Measurements from ENCODE around the gene NOP9.

NOP9 gene

DNA sequence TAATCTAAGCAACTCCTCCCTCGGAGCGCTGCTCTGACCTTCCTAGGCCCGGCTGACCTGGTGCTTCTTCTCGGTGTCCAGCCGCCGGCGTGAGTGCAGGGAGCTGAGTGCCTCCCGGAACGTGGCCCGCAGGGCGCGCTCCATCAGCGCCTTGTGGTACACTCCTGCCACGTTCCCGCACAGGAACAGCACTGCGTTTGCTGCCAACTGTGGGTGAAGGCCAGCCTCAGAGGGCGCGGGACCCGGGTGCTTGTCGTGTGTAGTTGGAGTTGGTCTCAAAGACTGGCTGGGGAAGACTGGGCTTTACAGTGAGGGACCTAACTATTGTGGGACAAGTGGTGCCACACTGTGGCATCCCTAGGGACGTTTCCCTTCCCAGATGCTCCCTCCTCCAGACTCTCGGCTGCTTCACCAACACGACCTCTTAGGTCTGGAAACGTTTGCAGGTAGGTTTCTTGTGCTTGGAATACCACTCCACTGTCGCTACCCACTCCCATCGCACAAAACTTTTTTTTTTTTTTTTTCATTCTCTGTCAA lies 32.1 kb downstream of the NOP9 start:
- no peak overlapping the region for H3K27ac ChIP-seq (ENCODE audit: low read depth, low read length)
- H3K4me1 ChIP-seq (ENCODE audit: control insufficient read depth, insufficient read depth, low read length): no peaks in the 10 kb centered on the region
- H3K9ac ChIP-seq (ENCODE audit: low read length): no peak overlapping the region
- peaks cover 13% of the 10 kb centered on the region for H3K27me3 ChIP-seq (ENCODE audit: control insufficient read depth, insufficient read depth, low read length)
- no peak overlapping the region for H3K4me3 ChIP-seq (ENCODE audit: low read length)
- H3K36me3 ChIP-seq (ENCODE audit: control insufficient read depth, insufficient read depth, low read length): no peaks in the 10 kb centered on the region

DNA sequence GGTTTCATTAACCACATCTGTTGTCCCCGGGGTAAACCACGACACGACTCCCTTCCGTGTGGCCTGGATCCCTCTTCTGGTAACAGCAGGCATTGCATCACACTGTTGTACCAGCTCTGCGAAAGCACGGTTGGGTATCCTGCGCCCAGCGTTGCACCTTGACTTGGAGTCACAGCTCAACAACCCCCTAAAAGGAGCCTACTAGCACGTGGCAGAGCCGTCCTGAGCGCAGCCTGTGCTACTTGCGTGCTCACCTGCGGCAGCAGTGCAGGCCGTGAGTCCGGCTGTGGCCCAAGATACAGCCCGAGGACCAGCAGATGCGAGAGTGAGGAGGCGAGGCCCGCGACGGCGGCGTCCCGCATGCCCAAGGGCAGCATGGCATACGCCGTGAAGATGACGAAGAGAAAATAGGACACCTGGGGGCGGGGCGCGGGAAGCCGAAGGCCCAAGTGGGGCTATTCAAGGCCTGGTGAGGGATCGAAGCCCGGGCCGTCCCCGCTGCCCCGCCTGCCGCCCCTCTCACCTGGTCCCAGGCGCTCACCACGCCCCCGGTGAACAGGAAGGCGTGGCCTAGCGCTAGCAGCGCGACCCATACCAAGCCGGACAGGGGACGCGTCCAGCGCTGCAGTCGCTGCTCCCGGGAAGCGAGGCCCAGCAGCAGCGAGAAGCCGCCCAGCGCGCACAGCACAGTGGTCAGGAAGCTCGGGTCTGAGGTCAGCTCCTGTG lies 32.8 kb downstream of the NOP9 start:
- H3K9ac ChIP-seq (ENCODE audit: low read length): no peak overlapping the region
- H3K36me3 ChIP-seq (ENCODE audit: control insufficient read depth, insufficient read depth, low read length): no peaks in the 10 kb centered on the region
- no peak overlapping the region for H3K27ac ChIP-seq (ENCODE audit: low read depth, low read length)
- no peaks in the 10 kb centered on the region for H3K4me1 ChIP-seq (ENCODE audit: control insufficient read depth, insufficient read depth, low read length)
- peaks cover 13% of the 10 kb centered on the region for H3K27me3 ChIP-seq (ENCODE audit: control insufficient read depth, insufficient read depth, low read length)
- H3K4me3 ChIP-seq (ENCODE audit: low read length): peak overlapping the region; percentile 43

DNA sequence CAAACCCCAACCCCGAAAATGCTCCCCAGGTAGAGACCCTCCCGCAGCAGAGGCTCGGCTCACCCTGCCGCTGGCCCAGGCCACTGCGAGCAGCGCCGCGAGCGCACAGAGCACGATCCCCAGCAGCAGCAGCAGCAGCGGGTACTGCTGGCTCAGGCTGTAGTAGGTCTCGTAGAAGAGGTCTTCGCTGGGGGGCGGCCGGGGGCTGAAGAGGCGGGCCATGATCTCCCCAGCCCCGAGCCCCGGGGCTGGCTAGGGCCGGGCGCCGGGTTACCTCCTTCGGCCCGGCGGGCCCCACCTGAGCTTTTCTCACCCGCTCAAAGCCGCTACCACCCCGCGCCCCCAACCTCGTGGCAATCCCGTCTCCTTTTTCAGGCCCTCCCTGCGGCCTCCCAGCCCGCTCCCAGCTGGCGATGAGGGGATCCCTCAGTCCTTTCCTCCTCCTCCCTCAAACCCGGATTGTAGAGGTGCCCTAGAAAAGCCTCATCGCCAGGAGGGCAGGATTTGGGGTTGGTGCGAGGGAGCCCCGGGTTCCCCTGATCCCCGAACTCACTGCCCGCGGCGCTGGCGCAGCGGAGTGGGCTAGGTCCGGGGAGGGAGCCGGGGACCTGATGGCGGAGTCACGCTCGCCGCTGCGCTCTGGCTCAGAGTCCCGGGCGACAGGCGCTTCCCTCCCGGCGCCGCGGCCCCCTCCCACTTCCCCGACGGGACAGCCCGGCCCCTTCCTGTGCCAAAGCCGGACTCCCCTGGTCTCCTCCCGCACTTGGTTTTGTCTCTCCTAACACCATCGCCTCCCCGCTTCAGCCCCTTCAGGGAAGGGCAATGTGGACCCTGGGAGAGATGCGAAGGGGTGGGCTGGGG lies 35.0 kb downstream of the NOP9 start, which contains the start of gene ADCY4:
Gene ADCY4 (minus strand): TSS at position 641 of the 861 bp plus-strand sequence. CDS start 419 bp downstream, at position 222.
- Histone ChIP-seq H3K4me3 (ENCODE audit: low read length) (peak within 1 kb of the TSS; percentile 50), H3K9ac (ENCODE audit: low read length) (no peak within 1 kb of the TSS)

DNA sequence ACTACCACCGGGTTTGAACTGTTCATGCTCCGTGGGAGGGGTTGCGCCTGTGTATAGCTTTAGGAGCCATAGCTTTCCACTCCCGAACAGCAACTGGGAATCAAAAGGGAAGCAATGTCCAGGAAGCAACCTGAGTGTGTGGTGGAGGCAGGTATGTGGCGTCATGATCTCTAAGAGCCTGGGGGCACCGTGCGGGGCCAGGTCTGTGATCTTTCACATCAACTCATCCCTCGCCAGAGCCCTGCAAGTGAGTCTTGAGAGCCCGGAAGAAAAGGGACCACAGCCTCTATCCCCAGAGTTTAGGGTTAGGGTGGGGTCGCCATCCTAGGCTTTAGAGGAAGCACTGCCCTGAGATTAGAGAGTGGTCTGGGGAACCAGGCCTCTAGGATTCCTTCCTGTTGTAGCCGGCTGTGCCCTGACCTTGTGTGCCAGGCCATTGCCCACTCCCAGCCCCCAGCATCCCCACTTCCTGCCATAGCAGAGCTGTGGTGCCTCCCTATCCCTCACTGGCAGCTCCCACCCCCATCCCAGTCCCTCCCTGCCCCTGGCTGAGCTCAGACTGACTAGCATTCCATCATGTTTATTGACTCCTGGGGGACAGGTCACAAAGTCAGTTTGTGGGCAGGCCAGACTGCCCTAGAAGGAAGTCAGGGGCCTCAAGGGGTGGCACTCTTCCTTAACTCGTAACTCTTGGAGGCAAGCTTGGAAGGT lies 36.0 kb downstream of the NOP9 start:
- no peak overlapping the region for H3K27ac ChIP-seq (ENCODE audit: low read depth, low read length)
- H3K9ac ChIP-seq (ENCODE audit: low read length): no peak overlapping the region
- no peaks in the 10 kb centered on the region for H3K4me1 ChIP-seq (ENCODE audit: control insufficient read depth, insufficient read depth, low read length)
- H3K36me3 ChIP-seq (ENCODE audit: control insufficient read depth, insufficient read depth, low read length): peaks cover 2% of the 10 kb centered on the region
- no peak overlapping the region for H3K4me3 ChIP-seq (ENCODE audit: low read length)
- peaks cover 10% of the 10 kb centered on the region for H3K27me3 ChIP-seq (ENCODE audit: control insufficient read depth, insufficient read depth, low read length)

More for the DNA sequence above, 35.0 kb downstream of the NOP9 start, which contains the start of gene ADCY4:
- H3K36me3 ChIP-seq (ENCODE audit: control insufficient read depth, insufficient read depth, low read length): peaks cover 2% of the 10 kb centered on the region
- H3K27me3 ChIP-seq (ENCODE audit: control insufficient read depth, insufficient read depth, low read length): peaks cover 13% of the 10 kb centered on the region
- no peak within 1 kb of the TSS for H3K27ac ChIP-seq (ENCODE audit: low read depth, low read length)
- H3K4me1 ChIP-seq (ENCODE audit: control insufficient read depth, insufficient read depth, low read length): no peaks in the 10 kb centered on the region

DNA sequence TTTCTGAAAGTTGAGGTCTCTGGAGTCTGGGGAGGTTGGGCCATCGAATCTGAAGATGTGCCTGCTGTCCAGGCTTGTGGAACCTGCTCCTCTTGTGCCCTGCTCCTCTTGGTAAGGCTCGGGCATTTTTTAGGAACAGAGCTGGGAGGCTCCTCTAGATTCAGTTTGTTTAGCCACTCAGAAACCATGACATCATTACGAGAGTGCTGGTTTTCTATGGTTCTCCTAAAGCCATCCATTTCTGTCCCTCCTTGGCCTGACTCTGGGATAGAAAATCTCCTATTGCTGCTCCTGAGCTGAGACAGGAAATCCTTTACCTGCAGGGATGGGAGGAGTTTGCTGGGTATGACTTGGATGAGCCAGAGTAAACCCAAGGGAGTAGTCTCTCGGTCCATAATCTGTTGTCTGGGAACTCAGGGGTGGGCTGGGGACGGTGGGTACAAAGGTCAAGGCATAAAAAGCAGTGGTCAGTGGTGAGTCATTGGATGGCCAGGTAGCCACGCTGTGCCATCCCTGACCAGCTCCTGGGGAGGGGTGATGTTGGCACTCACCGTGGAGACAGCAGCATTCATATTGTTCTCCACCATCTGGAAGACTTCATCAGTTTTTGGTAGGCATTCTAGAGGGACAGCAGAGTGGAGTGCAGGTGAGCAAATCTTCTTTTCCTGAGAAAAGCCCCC lies 37.6 kb downstream of the NOP9 start:
- no peak overlapping the region for H3K9ac ChIP-seq (ENCODE audit: low read length)
- H3K27ac ChIP-seq (ENCODE audit: low read depth, low read length): no peak overlapping the region
- no peaks in the 10 kb centered on the region for H3K4me1 ChIP-seq (ENCODE audit: control insufficient read depth, insufficient read depth, low read length)

DNA sequence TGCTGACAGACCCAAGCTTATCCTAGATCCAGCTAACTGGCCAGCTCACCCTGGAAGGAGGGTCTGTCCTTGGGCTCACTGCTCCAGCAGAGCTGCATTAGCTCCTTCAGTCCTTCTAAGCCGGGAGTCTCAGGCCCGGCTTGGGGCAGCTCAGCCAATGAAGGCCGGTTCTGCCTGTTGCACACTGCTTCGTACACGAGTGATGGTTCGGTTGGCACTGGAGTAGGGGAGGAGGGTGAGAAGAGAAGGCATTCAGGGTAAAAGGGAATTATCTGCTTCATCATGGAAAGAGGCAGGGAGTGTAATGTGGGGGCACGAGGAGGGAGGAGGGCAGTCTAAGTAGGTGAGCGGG lies 38.1 kb downstream of the NOP9 start:
- Histone ChIP-seq H3K9ac (ENCODE audit: low read length) (no peak overlapping the region), H3K4me3 (ENCODE audit: low read length) (peak overlapping the region; percentile 19), H3K27me3 (ENCODE audit: control insufficient read depth, insufficient read depth, low read length) (peaks cover 10% of the 10 kb centered on the region), H3K4me1 (ENCODE audit: control insufficient read depth, insufficient read depth, low read length) (no peaks in the 10 kb centered on the region), H3K36me3 (ENCODE audit: control insufficient read depth, insufficient read depth, low read length) (peaks cover 2% of the 10 kb centered on the region), H3K27ac (ENCODE audit: low read depth, low read length) (no peak overlapping the region)

More for the DNA sequence above, 37.6 kb downstream of the NOP9 start:
- Histone ChIP-seq H3K4me3 (ENCODE audit: low read length) (no peak overlapping the region), H3K36me3 (ENCODE audit: control insufficient read depth, insufficient read depth, low read length) (peaks cover 2% of the 10 kb centered on the region), H3K27me3 (ENCODE audit: control insufficient read depth, insufficient read depth, low read length) (peaks cover 10% of the 10 kb centered on the region)

DNA sequence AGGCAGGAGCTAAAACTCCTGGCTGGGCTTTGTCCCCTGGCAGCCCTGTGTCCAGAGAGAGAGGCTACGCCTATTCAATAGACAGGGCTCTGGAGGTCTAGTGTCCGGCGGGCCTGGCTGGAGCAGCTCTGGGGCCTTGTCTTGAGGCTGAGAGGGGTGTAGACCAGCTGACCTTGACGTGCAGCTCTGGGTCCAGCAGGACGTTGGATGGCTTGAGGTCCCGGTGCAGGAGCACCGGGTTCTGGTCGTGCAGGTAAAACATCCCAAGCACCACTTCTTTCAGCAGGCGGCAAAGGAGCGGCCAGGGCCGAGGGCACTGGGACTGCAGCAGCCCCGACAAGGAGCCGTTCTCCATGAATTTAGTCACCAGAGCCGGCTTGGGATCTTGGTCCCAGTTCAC lies 39.2 kb downstream of the NOP9 start:
- Histone ChIP-seq H3K36me3 (ENCODE audit: control insufficient read depth, insufficient read depth, low read length) (peaks cover 2% of the 10 kb centered on the region), H3K4me3 (ENCODE audit: low read length) (peak overlapping the region; percentile 78), H3K27me3 (ENCODE audit: control insufficient read depth, insufficient read depth, low read length) (peaks cover 10% of the 10 kb centered on the region), H3K27ac (ENCODE audit: low read depth, low read length) (no peak overlapping the region), H3K4me1 (ENCODE audit: control insufficient read depth, insufficient read depth, low read length) (no peaks in the 10 kb centered on the region), H3K9ac (ENCODE audit: low read length) (no peak overlapping the region)

DNA sequence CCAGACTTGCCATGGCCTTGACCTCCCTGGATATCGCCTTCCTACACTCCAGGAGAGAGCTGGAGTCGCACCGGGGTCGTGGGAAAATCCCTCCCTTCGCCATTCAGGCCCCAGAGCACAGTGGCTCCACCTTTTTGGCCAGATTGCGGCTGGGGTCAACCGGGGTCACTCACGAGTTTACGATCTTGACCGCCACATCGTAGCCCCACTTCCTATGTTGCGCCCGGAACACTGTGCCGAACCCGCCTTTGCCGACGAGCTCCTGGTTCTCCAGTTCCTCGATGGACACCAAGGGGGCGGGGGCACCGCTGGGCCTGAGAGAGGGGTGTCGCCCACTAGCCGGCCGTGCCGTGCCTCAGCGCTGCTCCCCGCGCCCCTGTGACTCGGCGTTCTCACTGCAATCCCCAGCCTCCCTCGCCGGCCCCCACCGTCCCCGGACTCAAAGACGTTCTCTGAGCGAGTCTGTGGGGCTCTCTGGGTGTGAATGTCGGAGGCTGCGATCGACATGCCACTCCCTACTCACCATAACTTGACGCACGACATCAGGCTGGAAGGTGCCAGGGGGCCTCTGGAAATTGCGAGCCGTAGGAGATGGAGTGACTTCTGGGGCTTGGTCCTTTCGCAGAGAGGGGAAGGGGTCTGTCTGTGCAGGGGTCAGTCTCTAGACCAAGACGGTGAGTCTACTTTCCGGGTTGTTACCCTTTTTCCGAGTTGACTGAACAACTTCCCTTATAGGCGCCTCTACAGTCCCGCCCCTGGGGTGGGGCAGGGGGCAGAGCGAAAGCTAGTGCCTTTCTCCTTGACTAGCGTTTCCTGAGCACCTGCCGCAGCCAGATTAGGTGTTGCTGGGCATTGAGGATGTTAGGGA lies 39.9 kb downstream of the NOP9 start, which contains the start of gene RIPK3:
Gene RIPK3 (minus strand): TSS at position 708 of the 868 bp plus-strand sequence. CDS start 165 bp downstream, at position 543.
- H3K9ac ChIP-seq (ENCODE audit: low read length): peak within 1 kb of the TSS; percentile 21
- H3K27me3 ChIP-seq (ENCODE audit: control insufficient read depth, insufficient read depth, low read length): peaks cover 7% of the 10 kb centered on the region

DNA sequence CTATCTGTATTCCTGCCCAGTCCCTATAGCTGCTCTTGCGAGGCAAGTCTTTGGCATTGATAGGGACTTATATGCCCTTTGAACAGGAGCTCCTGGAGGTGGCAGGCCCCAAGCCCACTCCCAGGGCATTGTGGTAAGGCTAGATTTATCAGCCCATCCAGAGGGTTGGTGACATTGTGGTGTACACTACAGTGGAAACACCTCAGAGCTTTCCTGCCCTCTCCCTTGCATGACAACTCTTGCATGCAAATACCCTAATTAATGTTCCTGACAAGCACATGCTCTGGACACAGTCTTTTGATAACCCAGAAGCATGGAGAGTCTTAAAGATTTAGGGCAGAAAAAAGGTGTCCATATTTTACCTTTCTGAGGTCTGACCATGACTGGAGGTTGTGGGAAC lies 41.0 kb downstream of the NOP9 start:
- Histone ChIP-seq H3K9ac (ENCODE audit: low read length) (no peak overlapping the region), H3K27ac (ENCODE audit: low read depth, low read length) (no peak overlapping the region), H3K4me1 (ENCODE audit: control insufficient read depth, insufficient read depth, low read length) (no peaks in the 10 kb centered on the region), H3K27me3 (ENCODE audit: control insufficient read depth, insufficient read depth, low read length) (peaks cover 2% of the 10 kb centered on the region), H3K4me3 (ENCODE audit: low read length) (no peak overlapping the region), H3K36me3 (ENCODE audit: control insufficient read depth, insufficient read depth, low read length) (peaks cover 2% of the 10 kb centered on the region)

More for the DNA sequence above, 39.9 kb downstream of the NOP9 start, which contains the start of gene RIPK3:
- Histone ChIP-seq H3K27ac (ENCODE audit: low read depth, low read length) (no peak within 1 kb of the TSS), H3K4me1 (ENCODE audit: control insufficient read depth, insufficient read depth, low read length) (no peaks in the 10 kb centered on the region), H3K36me3 (ENCODE audit: control insufficient read depth, insufficient read depth, low read length) (peaks cover 2% of the 10 kb centered on the region), H3K4me3 (ENCODE audit: low read length) (peak within 1 kb of the TSS; percentile 78)

DNA sequence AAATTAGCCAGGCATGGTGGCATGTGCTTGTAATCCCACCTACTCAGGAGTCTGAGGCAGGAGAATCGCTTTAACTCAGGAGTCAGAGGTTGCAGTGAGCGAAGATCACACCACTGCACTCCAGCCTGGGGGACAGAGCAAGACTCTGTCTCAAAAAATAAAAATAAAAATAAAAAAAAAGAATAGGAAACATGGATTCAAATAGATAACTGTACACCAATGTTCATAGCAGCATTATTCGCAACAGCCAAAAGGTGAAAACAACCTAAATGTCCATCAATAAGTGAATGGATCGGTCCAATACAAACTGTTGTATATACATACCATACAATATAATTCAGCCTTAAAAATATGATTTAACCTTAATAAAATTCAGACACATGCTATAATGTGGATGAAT lies 43.2 kb downstream of the NOP9 start:
- Histone ChIP-seq H3K4me1 (ENCODE audit: control insufficient read depth, insufficient read depth, low read length) (no peaks in the 10 kb centered on the region), H3K9ac (ENCODE audit: low read length) (no peak overlapping the region), H3K27me3 (ENCODE audit: control insufficient read depth, insufficient read depth, low read length) (no peaks in the 10 kb centered on the region), H3K27ac (ENCODE audit: low read depth, low read length) (no peak overlapping the region), H3K36me3 (ENCODE audit: control insufficient read depth, insufficient read depth, low read length) (no peaks in the 10 kb centered on the region), H3K4me3 (ENCODE audit: low read length) (no peak overlapping the region)
